GM19025 (cell line): ENCODE data around the gene PDE4D.

ENCODE experiments used
- ATAC-seq: cut with Tn5 transposase; IDR thresholded peaks from one replicate; pipeline ENCODE4 v1.9.1; 2021; ENCODE audit warnings: mild to moderate bottlenecking, low read depth, moderate library complexity; ENCODE audit not compliant: unreplicated experiment

PDE4D gene

GRCh38 chr5:59276917-59277372, 616.6 kb downstream of the PDE4D start:
- ATAC-seq: no peak

- no peak for ATAC-seq
Observed at GRCh38 chr5:59276325-59276675, 617.2 kb downstream of the PDE4D start.

GRCh38 chr5:59275510-59276324, 617.8 kb downstream of the PDE4D start:
- ATAC-seq: no peak

GRCh38 chr5:59275170-59275509, 618.4 kb downstream of the PDE4D start:
- no peak for ATAC-seq

- no peak for ATAC-seq
Observed at GRCh38 chr5:59274106-59274636, 619.4 kb downstream of the PDE4D start.

- no peak for ATAC-seq
Observed at GRCh38 chr5:59272809-59273427, 620.6 kb downstream of the PDE4D start.

GRCh38 chr5:59268756-59269415, 624.6 kb downstream of the PDE4D start:
- no peak for ATAC-seq

- ATAC-seq: no peak
Observed at GRCh38 chr5:59267033-59267432, 626.5 kb downstream of the PDE4D start.

- no peak for ATAC-seq
Observed at GRCh38 chr5:59266410-59266809, 627.1 kb downstream of the PDE4D start.

- ATAC-seq: no peak
Observed at GRCh38 chr5:59264639-59265245, 628.8 kb downstream of the PDE4D start.

GRCh38 chr5:59264013-59264412, 629.5 kb downstream of the PDE4D start:
- ATAC-seq: no peak

- no peak for ATAC-seq
Observed at GRCh38 chr5:59261969-59262368, 631.6 kb downstream of the PDE4D start.

GRCh38 chr5:59260973-59261372, 632.6 kb downstream of the PDE4D start:
- no peak for ATAC-seq

GRCh38 chr5:59260200-59260599, 633.3 kb downstream of the PDE4D start:
- ATAC-seq: no peak

- ATAC-seq: no peak
Observed at GRCh38 chr5:59259237-59259636, 634.3 kb downstream of the PDE4D start.

GRCh38 chr5:59257488-59258400, 635.8 kb downstream of the PDE4D start:
- no peak for ATAC-seq

GRCh38 chr5:59256331-59256730, 637.2 kb downstream of the PDE4D start:
- no peak for ATAC-seq

- ATAC-seq: no peak
Observed at GRCh38 chr5:59254055-59254687, 639.4 kb downstream of the PDE4D start.

- no peak for ATAC-seq
Observed at GRCh38 chr5:59253625-59254024, 639.9 kb downstream of the PDE4D start.

GRCh38 chr5:59251627-59252026, 641.9 kb downstream of the PDE4D start:
- no peak for ATAC-seq
